Measurements from ENCODE around the gene ERFE. TPM values are rescaled to one million over a fixed set of nuclear protein-coding genes. Genes with fewer than 3 reads are reported as not detected.

The ERFE gene
- total RNA-seq, 1 donor from 2014 or later: 2.6 TPM

DNA sequence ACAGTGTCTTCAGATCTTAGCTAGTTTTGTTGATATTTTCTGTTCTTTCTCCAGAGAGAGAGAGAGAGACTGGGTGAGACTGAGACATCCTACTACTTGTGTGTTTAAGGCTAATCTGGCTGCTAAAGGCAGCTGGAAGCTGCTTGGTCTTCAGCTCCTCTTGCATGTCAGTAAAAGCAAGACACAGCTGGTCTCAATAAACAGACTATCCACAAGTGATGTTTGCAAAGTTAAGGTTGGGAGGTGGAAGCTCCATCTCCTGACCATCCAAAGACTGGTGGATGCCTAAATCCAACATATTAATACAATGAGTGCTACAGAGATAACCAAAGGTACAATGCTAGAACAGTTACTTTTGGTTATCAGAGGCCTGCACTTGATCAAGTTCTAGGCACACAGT lies 17.8 kb downstream of the ERFE start:
- TF ChIP-seq, protein P1, sequence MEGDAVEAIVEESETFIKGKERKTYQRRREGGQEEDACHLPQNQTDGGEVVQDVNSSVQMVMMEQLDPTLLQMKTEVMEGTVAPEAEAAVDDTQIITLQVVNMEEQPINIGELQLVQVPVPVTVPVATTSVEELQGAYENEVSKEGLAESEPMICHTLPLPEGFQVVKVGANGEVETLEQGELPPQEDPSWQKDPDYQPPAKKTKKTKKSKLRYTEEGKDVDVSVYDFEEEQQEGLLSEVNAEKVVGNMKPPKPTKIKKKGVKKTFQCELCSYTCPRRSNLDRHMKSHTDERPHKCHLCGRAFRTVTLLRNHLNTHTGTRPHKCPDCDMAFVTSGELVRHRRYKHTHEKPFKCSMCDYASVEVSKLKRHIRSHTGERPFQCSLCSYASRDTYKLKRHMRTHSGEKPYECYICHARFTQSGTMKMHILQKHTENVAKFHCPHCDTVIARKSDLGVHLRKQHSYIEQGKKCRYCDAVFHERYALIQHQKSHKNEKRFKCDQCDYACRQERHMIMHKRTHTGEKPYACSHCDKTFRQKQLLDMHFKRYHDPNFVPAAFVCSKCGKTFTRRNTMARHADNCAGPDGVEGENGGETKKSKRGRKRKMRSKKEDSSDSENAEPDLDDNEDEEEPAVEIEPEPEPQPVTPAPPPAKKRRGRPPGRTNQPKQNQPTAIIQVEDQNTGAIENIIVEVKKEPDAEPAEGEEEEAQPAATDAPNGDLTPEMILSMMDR (conservative IDR thresholded peaks at IDR 0.05): no peak
- H3K27me3 Mint-ChIP-seq (ENCODE audit: low read depth): no peaks in the 10 kb centered on the region
- H3K36me3 Mint-ChIP-seq (ENCODE audit: low read depth): peaks cover 24% of the 10 kb centered on the region
- H3K4me1 Mint-ChIP-seq: no peaks in the 10 kb centered on the region
- no peak overlapping the region for H3K27ac Mint-ChIP-seq (ENCODE audit: unreplicated experiment)
- no peaks in the 10 kb centered on the region for H3K9me3 Mint-ChIP-seq
- no peak for DNase-seq (ENCODE audit: low read depth, low spot score)
- no peak overlapping the region for H3K4me3 Mint-ChIP-seq

DNA sequence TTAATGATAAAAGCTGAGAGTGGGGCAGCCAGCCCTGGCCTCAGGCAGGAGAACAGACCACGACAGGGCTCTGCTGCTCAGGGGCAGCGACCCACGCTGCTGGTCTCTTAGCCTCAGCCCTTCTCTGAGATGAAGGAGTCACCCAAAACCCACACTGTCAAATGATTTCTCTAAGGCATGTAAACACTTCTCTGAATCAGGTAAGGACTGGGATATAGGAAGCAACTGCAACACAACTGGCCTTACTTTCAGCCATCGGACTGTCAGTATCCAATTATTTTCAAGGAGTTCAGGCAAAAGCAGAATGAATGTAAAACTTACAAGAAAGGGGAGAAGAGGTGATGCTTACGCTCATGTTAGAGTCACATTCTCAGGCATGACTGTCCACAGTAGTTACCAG lies 21.8 kb downstream of the ERFE start:
- Mint-ChIP-seq H3K27me3 (ENCODE audit: low read depth) (no peaks in the 10 kb centered on the region), H3K27ac (ENCODE audit: unreplicated experiment) (no peak overlapping the region), H3K4me1 (no peaks in the 10 kb centered on the region), H3K36me3 (ENCODE audit: low read depth) (peaks cover 28% of the 10 kb centered on the region), H3K4me3 (no peak overlapping the region), H3K9me3 (no peaks in the 10 kb centered on the region)
- TF ChIP-seq, protein P1 (conservative IDR thresholded peaks at IDR 0.05): no peak
- DNase-seq (ENCODE audit: low read depth, low spot score): no peak

DNA sequence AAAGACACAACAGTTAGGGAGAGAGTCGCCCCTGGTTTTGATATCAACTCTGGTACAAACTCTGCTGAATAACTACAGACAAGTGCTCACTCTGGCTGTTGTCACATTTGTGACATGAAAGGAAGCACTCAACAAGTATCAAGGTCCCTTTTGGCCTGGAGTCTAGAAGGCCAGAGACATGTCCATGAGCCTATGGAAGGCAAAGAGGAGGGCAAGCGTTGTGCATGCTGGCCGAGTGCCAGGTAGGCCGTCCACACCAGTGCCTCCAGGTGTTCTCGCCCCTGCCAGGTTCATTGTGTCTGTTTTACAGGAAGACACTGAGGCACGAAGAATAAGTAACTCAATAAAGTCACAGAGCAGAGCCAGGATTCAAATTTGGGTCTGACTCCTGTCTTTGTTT lies 23.6 kb downstream of the ERFE start:
- peaks cover under 1% of the 10 kb centered on the region for H3K4me1 Mint-ChIP-seq
- no peaks in the 10 kb centered on the region for H3K9me3 Mint-ChIP-seq
- no peak overlapping the region for H3K27ac Mint-ChIP-seq (ENCODE audit: unreplicated experiment)
- no peak for DNase-seq (ENCODE audit: low read depth, low spot score)
- TF ChIP-seq, protein P1 (conservative IDR thresholded peaks at IDR 0.05): no peak
- H3K36me3 Mint-ChIP-seq (ENCODE audit: low read depth): peaks cover 26% of the 10 kb centered on the region
- no peaks in the 10 kb centered on the region for H3K27me3 Mint-ChIP-seq (ENCODE audit: low read depth)
- H3K4me3 Mint-ChIP-seq: no peak overlapping the region

DNA sequence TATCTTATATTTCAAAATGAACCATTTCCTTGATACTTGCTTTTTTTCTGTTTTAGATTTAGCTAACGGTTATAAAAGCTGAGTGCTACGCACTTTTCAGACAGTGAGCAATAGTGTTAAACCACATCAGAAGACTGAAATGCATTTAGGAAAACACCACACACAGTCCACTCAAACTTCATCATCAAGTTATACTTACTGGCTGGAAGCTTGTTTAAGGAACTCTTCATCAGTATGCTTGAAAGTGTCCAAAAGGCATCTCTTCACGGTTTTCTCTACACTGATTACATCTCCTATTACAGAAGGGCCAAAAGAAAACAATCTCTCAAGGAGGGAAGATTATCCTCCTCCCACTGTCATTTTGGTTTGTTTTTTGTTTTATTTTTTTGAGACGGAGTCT lies 25.1 kb downstream of the ERFE start:
- Mint-ChIP-seq H3K27ac (ENCODE audit: unreplicated experiment) (no peak overlapping the region), H3K4me1 (peaks cover 15% of the 10 kb centered on the region), H3K27me3 (ENCODE audit: low read depth) (no peaks in the 10 kb centered on the region), H3K4me3 (no peak overlapping the region), H3K9me3 (no peaks in the 10 kb centered on the region), H3K36me3 (ENCODE audit: low read depth) (peaks cover 31% of the 10 kb centered on the region)
- TF ChIP-seq, protein P1 (conservative IDR thresholded peaks at IDR 0.05): no peak
- DNase-seq (ENCODE audit: low read depth, low spot score): no peak

DNA sequence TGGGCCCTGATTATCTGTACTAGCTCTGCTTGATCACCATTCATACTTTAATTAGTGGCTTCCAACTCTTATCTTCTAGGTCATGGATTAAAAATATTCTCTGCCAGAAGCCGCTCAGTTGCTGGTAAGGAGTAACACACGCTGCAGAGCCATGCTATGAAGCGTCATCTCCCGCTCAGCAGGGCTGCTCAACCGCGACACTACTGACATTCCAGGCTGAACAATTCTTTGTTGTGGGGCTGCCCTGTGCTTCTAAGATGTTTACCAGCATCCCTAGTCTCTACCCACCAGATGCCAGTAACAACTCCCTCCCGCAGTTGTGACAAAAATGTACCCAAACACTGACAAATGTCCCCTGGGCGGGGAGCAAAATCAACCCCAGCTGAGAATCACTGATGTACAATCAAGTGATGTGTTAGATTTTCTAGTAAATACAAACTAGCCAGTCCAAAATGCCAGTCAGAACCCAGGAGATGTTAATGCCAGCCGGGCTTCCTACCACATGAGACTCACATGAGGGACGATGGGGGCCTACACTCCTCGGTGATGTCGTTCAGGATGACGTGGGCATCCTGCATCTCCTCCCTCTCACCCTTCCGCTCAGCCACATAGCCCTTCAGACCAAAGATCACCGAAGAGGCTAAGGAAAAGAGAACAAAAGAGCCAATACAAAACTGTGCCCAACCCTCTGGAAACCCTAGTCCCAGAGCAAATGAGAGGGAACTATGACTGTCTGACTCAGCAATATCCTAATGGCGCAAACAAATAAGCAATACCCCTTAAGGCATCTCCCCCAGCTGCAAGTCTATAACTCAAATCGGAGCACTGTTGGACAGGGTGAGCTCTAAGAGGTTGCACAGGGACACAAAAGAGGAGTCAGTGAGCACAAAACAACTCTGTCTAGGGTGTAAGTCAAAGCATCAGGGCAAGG lies 29.1 kb downstream of the ERFE start:
- no peak for DNase-seq (ENCODE audit: low read depth, low spot score)
- H3K36me3 Mint-ChIP-seq (ENCODE audit: low read depth): peaks cover 27% of the 10 kb centered on the region
- TF ChIP-seq, protein P1 (conservative IDR thresholded peaks at IDR 0.05): no peak
- H3K4me3 Mint-ChIP-seq: peak overlapping the region; percentile 11
- H3K27ac Mint-ChIP-seq (ENCODE audit: unreplicated experiment): peak overlapping the region; percentile 76
- no peaks in the 10 kb centered on the region for H3K27me3 Mint-ChIP-seq (ENCODE audit: low read depth)
- no peaks in the 10 kb centered on the region for H3K9me3 Mint-ChIP-seq
- peaks cover 19% of the 10 kb centered on the region for H3K4me1 Mint-ChIP-seq

All from neural crest cell (in vitro differentiated cells).